IPS-20b (cell line): ENCODE results near the gene RELN.
"Not testable (repeated sequence)": the region's sequence is repeated elsewhere in the genome, so short reads cannot be mapped to it uniquely, and the experiment has no call there.

Experiments used
- H3K27ac ChIP-seq: one replicate; pipeline ENCODE4 v1.5.1; 2013; ENCODE audit warnings: low read length
- H3K27me3 ChIP-seq: 2 replicates; pipeline ENCODE4 v1.6.1; 2013; ENCODE audit warnings: mild to moderate bottlenecking, low read length, inconsistent platforms; ENCODE audit not compliant: insufficient read depth
- H3K36me3 ChIP-seq: 2 replicates; pipeline ENCODE4 v1.6.1; 2013; ENCODE audit warnings: low read depth, mild to moderate bottlenecking, inconsistent platforms, low read length, moderate library complexity; ENCODE audit not compliant: insufficient read depth
- H3K4me1 ChIP-seq: 2 replicates; pipeline ENCODE4 v1.6.1; 2013; ENCODE audit warnings: mild to moderate bottlenecking, control low read depth, inconsistent platforms, low read length, moderate library complexity; ENCODE audit not compliant: insufficient read depth
- H3K4me3 ChIP-seq: 2 replicates; pipeline ENCODE4 v1.5.1; 2013; ENCODE audit warnings: mild to moderate bottlenecking, low read length, inconsistent platforms
- H3K9ac ChIP-seq: 2 replicates; pipeline ENCODE4 v1.6.1; 2013; ENCODE audit warnings: low read depth, mild to moderate bottlenecking, inconsistent platforms, low read length, moderate library complexity
- H3K9me3 ChIP-seq: 2 replicates; pipeline ENCODE4 v1.6.1; 2013; ENCODE audit warnings: mild to moderate bottlenecking, low read depth, low read length, inconsistent platforms; ENCODE audit not compliant: insufficient read depth

Gene RELN

GRCh38 chr7:103524042-103524907, 465.2 kb downstream of the RELN start:
- no peak overlapping the region for H3K27ac ChIP-seq
- no peaks in the 10 kb centered on the region for H3K9me3 ChIP-seq
- no peaks in the 10 kb centered on the region for H3K4me1 ChIP-seq
- H3K9ac ChIP-seq, result no peak overlapping the region
- H3K4me3 ChIP-seq, result no peak overlapping the region
- no peaks in the 10 kb centered on the region for H3K36me3 ChIP-seq
- H3K27me3 ChIP-seq, result no peaks in the 10 kb centered on the region

DNA sequence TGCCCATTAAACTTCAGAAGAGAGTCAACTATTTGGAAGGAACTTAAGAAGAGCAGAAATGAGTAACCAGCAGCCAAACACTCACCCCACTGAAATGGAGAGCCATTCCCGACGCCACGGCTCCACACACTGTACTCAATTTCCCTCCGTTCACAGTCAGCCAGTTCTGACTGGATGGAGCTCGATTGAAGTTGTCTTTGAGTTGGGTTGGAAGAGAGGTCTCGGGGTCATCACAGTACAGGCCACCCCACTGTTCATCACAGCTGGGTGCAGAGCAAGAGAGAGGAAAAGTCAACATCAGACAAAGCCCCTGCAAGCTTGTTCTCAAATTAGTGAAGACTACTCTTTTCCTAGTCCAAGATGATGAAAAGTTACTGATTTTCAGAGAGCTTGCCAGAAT, 467.5 kb downstream of the RELN start:
- Histone ChIP-seq H3K4me3 (no peak overlapping the region), H3K9ac (no peak overlapping the region), H3K27me3 (no peaks in the 10 kb centered on the region), H3K36me3 (no peaks in the 10 kb centered on the region), H3K9me3 (no peaks in the 10 kb centered on the region), H3K27ac (no peak overlapping the region), H3K4me1 (no peaks in the 10 kb centered on the region)

- H3K27ac ChIP-seq, result no peak overlapping the region
- no peak overlapping the region for H3K9ac ChIP-seq
- no peak overlapping the region for H3K4me3 ChIP-seq
- no peaks in the 10 kb centered on the region for H3K36me3 ChIP-seq
- no peaks in the 10 kb centered on the region for H3K4me1 ChIP-seq
- H3K27me3 ChIP-seq, result no peaks in the 10 kb centered on the region
- H3K9me3 ChIP-seq, result no peaks in the 10 kb centered on the region
Observed at GRCh38 chr7:103504505-103505135, 484.8 kb downstream of the RELN start.

DNA sequence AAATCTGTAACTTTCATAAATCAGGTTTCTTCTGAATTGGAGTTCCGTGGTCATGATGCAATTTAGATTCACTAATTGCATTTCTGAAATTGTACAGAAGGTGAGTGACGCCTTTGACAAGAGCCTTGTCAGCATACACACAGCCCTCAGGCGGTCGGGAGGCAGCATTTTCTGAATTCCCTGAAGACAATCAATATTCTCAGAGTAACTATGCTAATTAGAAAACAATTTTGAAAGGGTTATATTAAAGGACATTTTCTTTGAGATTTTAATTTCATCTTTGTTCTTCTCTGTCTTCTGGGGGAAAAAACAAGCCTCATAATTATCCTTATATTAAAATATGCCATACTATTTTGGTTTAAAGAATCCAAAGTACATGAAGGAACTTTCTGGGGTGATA, 488.3 kb downstream of the RELN start:
- H3K27ac ChIP-seq, result no peak overlapping the region
- H3K9me3 ChIP-seq, result no peaks in the 10 kb centered on the region
- no peaks in the 10 kb centered on the region for H3K4me1 ChIP-seq
- H3K9ac ChIP-seq, result no peak overlapping the region
- H3K36me3 ChIP-seq, result no peaks in the 10 kb centered on the region
- H3K4me3 ChIP-seq, result no peak overlapping the region
- no peaks in the 10 kb centered on the region for H3K27me3 ChIP-seq

- Histone ChIP-seq H3K4me1 (no peaks in the 10 kb centered on the region), H3K9me3 (no peaks in the 10 kb centered on the region), H3K36me3 (no peaks in the 10 kb centered on the region), H3K27ac (no peak overlapping the region), H3K4me3 (no peak overlapping the region), H3K27me3 (no peaks in the 10 kb centered on the region), H3K9ac (no peak overlapping the region)
Observed at GRCh38 chr7:103499976-103500375, 489.5 kb downstream of the RELN start.

DNA sequence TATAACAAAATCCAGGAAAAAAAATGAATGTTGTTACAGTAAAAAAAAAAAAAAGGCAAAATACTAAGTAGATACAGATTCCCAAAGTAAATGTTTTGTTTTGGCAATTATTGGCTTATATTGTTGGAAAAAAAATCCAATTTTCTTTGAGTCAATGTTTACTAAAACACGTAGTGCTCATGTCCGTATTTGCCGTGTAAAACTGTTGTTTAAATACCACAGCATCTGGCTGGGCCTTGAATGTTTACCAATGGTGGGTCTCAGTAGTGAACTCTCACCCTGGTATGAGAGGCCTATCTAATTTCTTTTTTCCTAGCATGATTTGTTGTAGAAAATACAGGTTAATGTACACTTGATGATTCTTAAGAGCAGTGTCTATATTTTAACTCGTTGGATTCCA, 502.0 kb downstream of the RELN start:
- Histone ChIP-seq H3K9me3 (no peaks in the 10 kb centered on the region), H3K4me3 (no peak overlapping the region), H3K27me3 (no peaks in the 10 kb centered on the region), H3K9ac (no peak overlapping the region), H3K27ac (no peak overlapping the region), H3K36me3 (no peaks in the 10 kb centered on the region), H3K4me1 (no peaks in the 10 kb centered on the region)

- not testable (repeated sequence) for H3K27me3 ChIP-seq, H3K4me3 ChIP-seq, H3K9ac ChIP-seq, H3K4me1 ChIP-seq, H3K27ac ChIP-seq, H3K36me3 ChIP-seq, H3K9me3 ChIP-seq
Observed at GRCh38 chr7:103486873-103487272, 502.6 kb downstream of the RELN start.

DNA sequence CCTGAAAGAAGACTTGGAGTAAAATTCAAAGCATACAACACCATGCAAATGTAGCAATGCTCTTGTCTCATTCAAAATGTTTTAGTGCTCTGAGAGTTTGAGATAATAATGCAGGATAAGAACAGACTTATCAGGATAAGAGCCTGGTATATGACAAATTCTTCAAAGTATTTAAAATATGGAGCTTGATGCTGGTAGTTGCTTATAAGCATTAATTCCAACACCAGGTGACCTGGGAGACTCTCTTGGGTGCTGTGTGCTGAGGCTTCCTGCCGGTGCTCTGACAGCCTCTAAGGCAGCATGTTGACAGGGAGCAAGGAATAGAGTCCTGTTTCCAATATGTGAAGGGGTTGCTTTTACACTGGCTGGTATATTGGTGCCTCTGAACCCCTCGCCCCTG, 508.7 kb downstream of the RELN start:
- Histone ChIP-seq H3K4me1 (no peaks in the 10 kb centered on the region), H3K27ac (no peak overlapping the region), H3K27me3 (no peaks in the 10 kb centered on the region), H3K9ac (no peak overlapping the region), H3K9me3 (no peaks in the 10 kb centered on the region), H3K4me3 (no peak overlapping the region), H3K36me3 (no peaks in the 10 kb centered on the region)

GRCh38 chr7:103474956-103475355, 514.5 kb downstream of the RELN start:
- no peaks in the 10 kb centered on the region for H3K36me3 ChIP-seq
- H3K9me3 ChIP-seq, result no peaks in the 10 kb centered on the region
- H3K4me3 ChIP-seq, result no peak overlapping the region
- no peak overlapping the region for H3K27ac ChIP-seq
- H3K4me1 ChIP-seq, result no peaks in the 10 kb centered on the region
- no peak overlapping the region for H3K9ac ChIP-seq
- H3K27me3 ChIP-seq, result no peaks in the 10 kb centered on the region

- Histone ChIP-seq H3K27ac (no peak overlapping the region), H3K9ac (no peak overlapping the region), H3K36me3 (no peaks in the 10 kb centered on the region), H3K27me3 (no peaks in the 10 kb centered on the region), H3K4me3 (no peak overlapping the region), H3K4me1 (no peaks in the 10 kb centered on the region), H3K9me3 (no peaks in the 10 kb centered on the region)
Observed at GRCh38 chr7:103469095-103469948, 520.1 kb downstream of the RELN start.

GRCh38 chr7:103466814-103467213, 522.6 kb downstream of the RELN start:
- Histone ChIP-seq H3K9ac (no peak overlapping the region), H3K27me3 (no peaks in the 10 kb centered on the region), H3K27ac (no peak overlapping the region), H3K4me3 (no peak overlapping the region), H3K36me3 (no peaks in the 10 kb centered on the region), H3K4me1 (no peaks in the 10 kb centered on the region), H3K9me3 (no peaks in the 10 kb centered on the region)
